B cell (primary cell): ENCODE measurements around the gene MIP. TPM values are rescaled to one million over a fixed set of nuclear protein-coding genes. Genes with fewer than 3 reads are reported as not detected.
A peak's percentile ranks its signal among the peaks of the same experiment; 100 is the strongest.
"Not testable (repeated sequence)": the region's sequence is repeated elsewhere in the genome, so short reads cannot be mapped to it uniquely, and the experiment has no call there.

Experiments used
- ATAC-seq: fragments of 200-7000 bp; cut with Tn5 transposase; one replicate; pipeline ENCODE4 v1.10.0; 2021; ENCODE audit warnings: low read depth, mild to moderate bottlenecking, moderate number of reproducible peaks, moderate library complexity
- CTCF ChIA-PET: fragments of 350-600 bp; sonication (Branson Sonifier 250); formaldehyde crosslinking; loops from one replicate; lab custom pipeline; 2021; ENCODE audit warnings: antibody characterized with exemption, inconsistent platforms; lab: Charles Lee
- POLR2A ChIA-PET: fragments of 350-600 bp; sonication (Branson Sonifier 250); formaldehyde crosslinking; loops from one replicate; lab custom pipeline; 2021; ENCODE audit warnings: antibody characterized with exemption; lab: Charles Lee
- DNase-seq: peaks from one replicate; pipeline ENCODE4 v3.0.0; 2013
- H2AFZ ChIP-seq: 2 replicates; pipeline ENCODE4 v1.6.1; 2012; ENCODE audit warnings: mild to moderate bottlenecking, low read depth, low read length; ENCODE audit not compliant: insufficient read depth, poor library complexity, severe bottlenecking
- H3K27ac ChIP-seq, 2 donors: 1 replicate in 1 of 2; 2 replicates in 1 of 2; pipeline ENCODE4 v1.5.1; 2012 to 2013; ENCODE audit warnings: low read length in 2 of 2, mild to moderate bottlenecking in 2 of 2, moderate library complexity in 1 of 2
- H3K27me3 ChIP-seq, 4 experiments: fragments of 200-600 bp in 1 of 4; sonication (generic) in 1 of 4; replicated peaks in 1 of 4; 1 replicate in 2 of 4; 2 replicates in 2 of 4; pipeline versions ENCODE4 v1.6.1 to v1.7.0; 2013 to 2016; ENCODE audit warnings: low read length in 3 of 4, mild to moderate bottlenecking in 2 of 4, mixed read lengths in 1 of 4, moderate library complexity in 1 of 4; ENCODE audit not compliant: insufficient read depth in 4 of 4, control insufficient read depth in 3 of 4; ENCODE audit errors: control extremely low read depth in 1 of 4
- H3K36me3 ChIP-seq, 2 experiments: replicated peaks in 1 of 2; 1 replicate in 1 of 2; 2 replicates in 1 of 2; pipeline versions ENCODE4 v1.6.1 to v1.7.1; 2013; ENCODE audit warnings: low read length in 1 of 2; ENCODE audit not compliant: insufficient read depth in 2 of 2, control insufficient read depth in 1 of 2; ENCODE audit errors: control extremely low read depth in 1 of 2, extremely low read depth in 1 of 2
- H3K4me1 ChIP-seq, 2 donors: fragments of 200-600 bp in 1 of 2; sonication (generic) in 1 of 2; 1 replicate in 1 of 2; 2 replicates in 1 of 2; pipeline versions ENCODE4 v1.5.1 to v1.6.1; 2013 to 2017; ENCODE audit warnings: low read length in 2 of 2; ENCODE audit not compliant: control insufficient read depth in 2 of 2, insufficient read depth in 2 of 2
- H3K4me2 ChIP-seq: replicated peaks from 2 replicates; pipeline ENCODE3; 2012; ENCODE audit warnings: mild to moderate bottlenecking, low read depth, low read length; ENCODE audit not compliant: poor library complexity, severe bottlenecking
- H3K4me3 ChIP-seq, 5 experiments: fragments of 200-600 bp in 1 of 5; sonication (generic) in 1 of 5; 1 replicate in 3 of 5; 2 replicates in 2 of 5; pipeline versions ENCODE4 v1.5.1 to v1.7.0; 2011 to 2016; ENCODE audit warnings: low read length in 4 of 5, mild to moderate bottlenecking in 4 of 5, low read depth in 2 of 5, control low read depth in 1 of 5, moderate library complexity in 1 of 5; ENCODE audit not compliant: insufficient read depth in 1 of 5; ENCODE audit errors: control extremely low read depth in 1 of 5, extremely low read depth in 1 of 5
- H3K79me2 ChIP-seq: fragments of 200-600 bp; sonication (generic); one replicate; pipeline ENCODE4 v1.6.0; 2016; ENCODE audit warnings: low read length; ENCODE audit not compliant: control insufficient read depth, insufficient read depth
- H3K9ac ChIP-seq: fragments of 200-600 bp; sonication (generic); 2 replicates; pipeline ENCODE4 v1.6.1; 2017; ENCODE audit warnings: mild to moderate bottlenecking, low read length, moderate library complexity
- H3K9me3 ChIP-seq, 3 donors: one replicate each; pipeline versions ENCODE4 v1.6.1 to v1.7.1; 2013; ENCODE audit warnings: low read length in 2 of 3; ENCODE audit not compliant: control insufficient read depth in 2 of 3, insufficient read depth in 1 of 3; ENCODE audit errors: control extremely low read depth in 1 of 3
- H4K20me1 ChIP-seq: 2 replicates; pipeline ENCODE4 v1.6.0; 2012; ENCODE audit warnings: mild to moderate bottlenecking, low read length; ENCODE audit not compliant: insufficient read depth, control insufficient read depth, poor library complexity, severe bottlenecking
- H3K27ac Mint-ChIP-seq: one replicate; pipeline ENCODE4 v1.8.0; 2021; ENCODE audit warnings: mixed read lengths
- H3K27me3 Mint-ChIP-seq: one replicate; pipeline ENCODE4 v1.8.0; 2021; ENCODE audit warnings: mixed read lengths
- H3K4me1 Mint-ChIP-seq: one replicate; pipeline ENCODE4 v1.8.0; 2021; ENCODE audit warnings: mixed read lengths
- H3K4me3 Mint-ChIP-seq: one replicate; pipeline ENCODE4 v1.8.0; 2021; ENCODE audit warnings: mixed read lengths
- H3K9me3 Mint-ChIP-seq: one replicate; pipeline ENCODE4 v1.8.0; 2022; ENCODE audit warnings: mixed read lengths; ENCODE audit not compliant: insufficient read depth
- CTCF ChIP-seq: fragments of 200-600 bp; IDR thresholded peaks from one replicate; pipeline ENCODE4 v1.8.0; 2022; ENCODE audit warnings: antibody characterized with exemption, mild to moderate bottlenecking
- WGBS: methylation state at CpG from one replicate; pipeline ENCODE4 v1.1.5; 2013; ENCODE audit warnings: missing lambda C conversion rate; ENCODE audit not compliant: insufficient coverage; 5-methylcytosine and 5-hydroxymethylcytosine counted together
- intact Hi-C: fragments of 100-400 bp; cut with micrococcal nuclease; formaldehyde crosslinking; loops from one replicate; pipeline ENCODE4 v1.10.0; 2022
- polyA plus RNA-seq: library from polyadenylated mRNA; depleted of rRNA; stranded (reverse); fragments of >200 nt; gene quantifications from 2 replicates; pipeline ENCODE4 v1.2.3, GENCODE V29; 2012
- total RNA-seq, 2 donors: library from RNA; stranded (reverse); fragments of 120-200 nt in 1 of 2; gene quantifications; 1 replicate in 1 of 2; 2 replicates in 1 of 2; pipeline versions ENCODE4 v1.2.3 to v1.2.4, GENCODE V29; 2013 to 2022

The MIP gene
- total and polyA plus RNA-seq, 2 donors (not counting 1 experiment from before 2014, with no cell fraction given): not detected

GRCh38 chr12:56498126-56498902, 43.9 kb upstream of the MIP start:
- H4K20me1 ChIP-seq, H3K27ac Mint-ChIP-seq, POLR2A ChIA-PET, H3K27me3 Mint-ChIP-seq, H3K36me3 ChIP-seq, H2AFZ ChIP-seq, H3K4me1 Mint-ChIP-seq, H3K4me2 ChIP-seq, H3K27me3 ChIP-seq, H3K9ac ChIP-seq, H3K4me1 ChIP-seq, intact Hi-C loops, H3K9me3 Mint-ChIP-seq, H3K79me2 ChIP-seq, H3K4me3 Mint-ChIP-seq, ATAC-seq, DNase-seq, H3K4me3 ChIP-seq, H3K27ac ChIP-seq: not testable (repeated sequence)
- CTCF ChIA-PET: interaction anchor here (0.6 to 0.7 kb wide), 2 partner anchors 10 to 32 kb away, joined by 3 read pairs; partner anchors contain the start of gene GLS2
- WGBS: 97% methylated on average over 6 of the region's 14 CpGs
- peaks cover 0 to 12% (median 0%) of the 10 kb centered on the region in 3 donors for H3K9me3 ChIP-seq

- H3K4me3 ChIP-seq: peak overlapping the region in 1 of 5 experiments; percentile 21
- H3K9ac ChIP-seq, H4K20me1 ChIP-seq, H3K27ac Mint-ChIP-seq, H3K4me1 ChIP-seq, H3K79me2 ChIP-seq, intact Hi-C loops, H3K27me3 Mint-ChIP-seq, H3K27ac ChIP-seq, H3K36me3 ChIP-seq, ATAC-seq, POLR2A ChIA-PET, H3K4me1 Mint-ChIP-seq, H3K9me3 Mint-ChIP-seq, H3K27me3 ChIP-seq: not testable (repeated sequence)
- DNase-seq: peak; percentile 61
- CTCF ChIA-PET: interaction anchor here (0.6 to 1.4 kb wide), 4 partner anchors 23 to 509 kb away, joined by 3 to 4 read pairs (median 3); no protein-coding TSS in a partner anchor
- peak overlapping the region; percentile 62 for H2AFZ ChIP-seq
- H3K4me2 ChIP-seq: peak overlapping the region; percentile 42
- peak overlapping the region; percentile 75 for H3K4me3 Mint-ChIP-seq
- 3% methylated on average over 6 of the region's 17 CpGs for WGBS
- peaks cover 0 to 12% (median 0%) of the 10 kb centered on the region in 3 donors for H3K9me3 ChIP-seq
- TF ChIP-seq CTCF: peak; percentile 56
Measured at GRCh38 chr12:56496704-56497103, 42.2 kb upstream of the MIP start.

- H3K27ac Mint-ChIP-seq, ATAC-seq, H4K20me1 ChIP-seq, H3K79me2 ChIP-seq, DNase-seq, H2AFZ ChIP-seq, CTCF ChIA-PET, H3K4me3 Mint-ChIP-seq, H3K4me1 ChIP-seq, H3K9me3 Mint-ChIP-seq, H3K36me3 ChIP-seq, intact Hi-C loops, H3K4me3 ChIP-seq, H3K4me1 Mint-ChIP-seq, H3K27me3 ChIP-seq, H3K27ac ChIP-seq, H3K4me2 ChIP-seq, H3K9ac ChIP-seq: not testable (repeated sequence)
- 97% methylated on average over 27 of the region's 27 CpGs for WGBS
- H3K9me3 ChIP-seq: peaks cover 0 to 12% (median 0%) of the 10 kb centered on the region in 3 donors
- POLR2A ChIA-PET: interaction anchor here (0.7 kb wide), 1 partner anchor 25 kb away, joined by 3 read pairs; no protein-coding TSS in a partner anchor
- H3K27me3 Mint-ChIP-seq: peaks cover 12% of the 10 kb centered on the region
Measured at GRCh38 chr12:56494481-56494880, 40.0 kb upstream of the MIP start.
